ENCODE measurements around the gene PRKX. TPM values are rescaled to one million over a fixed set of nuclear protein-coding genes. Genes with fewer than 3 reads are reported as not detected.
"Not testable (repeated sequence)": the region's sequence is repeated elsewhere in the genome, so short reads cannot be mapped to it uniquely, and the experiment has no call there.

The PRKX gene
- total RNA-seq, 1 donor from 2014 or later, result 22.8 TPM

- no peak for DNase-seq (ENCODE audit: low read depth in 2 of 2)
Observed at GRCh38 chrX:3653111-3653510, 60.3 kb downstream of the PRKX start.

GRCh38 chrX:3651277-3651676 is 62.2 kb downstream of the PRKX start:
- DNase-seq (ENCODE audit: low read depth in 2 of 2), result peak; percentile 35 to 59

DNA sequence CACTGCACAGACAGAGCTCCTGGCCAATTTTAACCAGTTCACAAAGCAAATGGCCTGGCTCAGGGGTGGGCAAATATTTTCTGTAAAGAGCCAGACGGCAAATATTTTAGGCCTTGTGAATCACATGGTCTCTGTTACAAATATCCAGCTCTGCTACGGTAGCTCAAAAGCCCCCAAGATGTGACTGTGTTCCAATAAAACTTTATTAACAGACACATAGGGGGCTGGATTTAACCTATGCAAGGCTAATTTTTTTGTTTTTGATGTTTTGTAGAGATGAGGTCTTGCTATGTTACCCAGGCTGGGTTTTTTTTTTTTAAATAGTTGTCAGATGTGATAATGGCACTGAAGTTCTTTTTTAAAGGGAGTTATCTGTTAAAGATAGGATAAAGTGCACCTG is 65.4 kb downstream of the PRKX start:
- no peak for DNase-seq (ENCODE audit: low read depth in 2 of 2)

DNA sequence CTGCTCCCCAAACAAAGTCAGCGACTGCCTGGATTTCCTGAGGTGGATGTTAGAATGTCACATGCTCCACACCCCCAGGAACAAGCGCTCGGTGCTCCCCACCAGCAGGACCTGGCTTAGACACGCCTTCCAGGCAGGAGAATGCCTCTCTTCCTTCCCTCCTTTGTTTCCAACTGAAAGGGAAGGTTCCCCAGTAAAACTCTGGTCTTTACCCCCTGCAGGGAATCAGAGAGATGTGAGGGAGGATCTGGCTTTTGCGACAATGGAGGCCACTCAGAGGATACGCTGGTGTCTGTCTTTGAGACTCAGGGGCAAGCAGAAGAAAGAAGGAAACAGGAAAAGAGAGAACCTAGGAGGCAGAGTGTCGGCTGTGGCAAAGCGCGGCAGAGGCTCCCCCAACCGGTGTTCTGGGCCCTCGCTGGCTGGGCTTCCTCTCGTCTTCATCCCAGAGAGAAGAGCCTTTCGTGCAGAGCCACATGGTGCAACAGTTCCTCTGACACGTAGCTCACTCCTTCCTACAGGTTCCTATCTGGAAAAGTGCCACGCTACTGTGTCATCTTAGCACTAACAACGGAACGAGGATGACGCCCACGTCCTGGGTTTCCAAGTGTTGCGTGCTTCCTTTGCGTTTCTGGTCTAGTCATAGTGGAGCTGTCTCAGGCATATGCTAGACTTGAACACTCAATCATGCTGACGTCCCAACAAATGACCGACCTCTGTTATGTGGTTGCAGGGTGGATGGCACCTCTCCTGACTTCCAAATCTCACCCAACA is 73.4 kb downstream of the PRKX start:
- DNase-seq (ENCODE audit: low read depth in 2 of 2), result peak; percentile 30 to 82

GRCh38 chrX:3639236-3639635 is 74.2 kb downstream of the PRKX start:
- no peak for DNase-seq (ENCODE audit: low read depth in 2 of 2)

DNA sequence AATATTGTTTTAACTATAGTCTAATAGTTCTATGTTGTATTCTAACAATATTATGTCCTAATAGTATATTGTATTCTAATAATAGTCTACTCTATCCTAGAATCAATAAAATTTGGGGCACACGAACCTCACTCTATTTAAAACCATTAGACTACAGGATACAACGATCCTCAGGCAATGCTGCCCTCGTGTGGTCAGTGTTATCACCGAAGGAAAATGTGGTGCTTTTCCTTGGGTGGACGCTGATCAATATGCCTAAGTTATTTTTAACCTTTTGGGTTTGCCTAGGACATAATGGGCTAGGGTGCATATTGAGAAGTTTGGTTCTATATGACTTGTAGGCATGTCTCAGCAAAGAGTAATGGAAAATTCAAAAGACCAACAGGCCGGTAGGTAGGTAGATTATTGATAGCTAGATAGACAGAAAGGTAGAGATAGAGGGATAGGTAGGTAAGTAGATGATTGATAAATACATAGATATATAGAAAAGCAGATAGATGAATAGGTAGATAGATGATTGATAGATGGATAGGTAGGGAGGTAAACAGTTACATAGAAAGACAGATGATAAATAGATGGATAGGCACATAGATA is 75.1 kb downstream of the PRKX start:
- DNase-seq (ENCODE audit: low read depth in 2 of 2), result peak; percentile 49 to 62

GRCh38 chrX:3636803-3637202 is 76.6 kb downstream of the PRKX start:
- no peak for DNase-seq (ENCODE audit: low read depth in 2 of 2)

GRCh38 chrX:3631196-3631595 is 82.3 kb downstream of the PRKX start:
- DNase-seq (ENCODE audit: low read depth in 2 of 2), result no peak

DNA sequence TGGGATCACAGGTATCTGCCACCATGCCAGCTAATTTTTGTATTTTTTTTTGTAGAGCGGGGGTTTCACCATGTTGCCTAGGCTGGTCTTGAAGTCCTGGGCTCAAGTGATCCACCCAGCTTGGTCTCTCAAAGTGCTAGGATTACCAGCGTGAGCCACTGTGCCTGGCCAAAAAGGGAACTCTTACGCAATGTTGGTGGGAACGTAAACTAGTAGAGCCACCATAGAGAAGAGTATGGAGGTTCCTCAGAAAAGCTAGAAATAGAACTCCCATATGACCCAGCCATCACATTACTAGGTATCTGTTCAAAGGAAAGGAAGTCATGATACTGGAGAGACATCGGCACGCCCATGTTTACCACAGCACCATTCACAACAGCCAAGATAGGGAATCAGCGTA is 85.9 kb downstream of the PRKX start:
- no peak for DNase-seq (ENCODE audit: low read depth in 2 of 2)

DNA sequence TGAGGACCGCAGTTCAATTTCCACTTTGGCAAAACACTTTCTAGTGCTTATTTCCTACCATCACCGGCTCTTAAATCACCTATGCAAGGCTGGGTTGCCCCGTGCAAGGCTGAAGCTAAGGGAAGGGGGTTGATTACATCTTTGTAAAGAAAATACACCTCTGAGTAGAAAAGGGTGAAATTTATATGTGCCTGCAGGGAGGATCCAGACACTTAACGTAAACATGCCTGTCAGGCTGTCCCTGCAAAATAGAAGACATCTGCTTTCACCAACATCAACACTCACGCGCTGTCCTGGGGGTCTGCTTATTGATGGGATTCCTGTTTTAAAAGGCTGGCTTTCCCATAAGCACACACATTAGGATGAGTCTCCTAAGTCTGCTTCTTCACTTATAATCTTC is 92.0 kb downstream of the PRKX start:
- DNase-seq (ENCODE audit: low read depth in 2 of 2), result no peak

DNA sequence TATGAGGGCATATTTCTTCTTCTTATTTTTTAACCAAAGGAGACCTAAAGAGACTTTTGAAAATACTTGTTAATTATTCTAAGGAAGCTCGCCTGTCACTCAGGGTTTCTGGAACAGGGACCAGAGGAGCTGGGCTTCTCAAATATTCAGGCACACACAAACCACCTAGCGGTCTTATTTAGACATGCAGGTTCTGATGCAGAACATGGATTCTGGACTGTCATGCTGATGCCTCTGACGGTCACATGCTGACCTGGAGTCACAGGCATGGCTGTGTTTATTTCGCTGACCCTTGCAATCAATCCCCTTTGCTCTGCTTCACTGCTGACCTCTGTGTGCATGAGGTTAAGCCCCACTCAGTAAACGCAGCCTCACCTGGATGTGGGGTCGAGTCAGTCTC is 101.7 kb downstream of the PRKX start:
- not testable (repeated sequence) for DNase-seq (ENCODE audit: low read depth in 2 of 2)

DNA sequence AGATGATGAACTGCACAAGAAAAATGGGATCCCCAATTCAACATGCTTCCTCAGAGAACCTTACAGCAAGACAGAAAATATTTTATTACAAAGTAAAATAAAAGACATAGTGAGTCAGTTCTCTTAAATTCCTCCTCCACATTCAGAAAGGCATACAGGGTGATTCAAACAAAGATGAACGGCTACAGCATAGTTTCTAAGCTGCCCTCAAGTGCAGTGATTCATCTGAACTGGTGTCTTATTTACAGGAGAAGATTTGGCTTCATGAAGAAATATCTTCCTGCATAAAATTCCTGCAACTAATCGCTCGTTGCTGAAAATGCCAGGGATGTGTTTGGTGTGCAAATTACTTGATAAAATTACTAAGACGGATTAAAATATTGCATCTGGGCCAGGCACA is 103.6 kb downstream of the PRKX start:
- DNase-seq (ENCODE audit: low read depth in 2 of 2), result no peak

DNA sequence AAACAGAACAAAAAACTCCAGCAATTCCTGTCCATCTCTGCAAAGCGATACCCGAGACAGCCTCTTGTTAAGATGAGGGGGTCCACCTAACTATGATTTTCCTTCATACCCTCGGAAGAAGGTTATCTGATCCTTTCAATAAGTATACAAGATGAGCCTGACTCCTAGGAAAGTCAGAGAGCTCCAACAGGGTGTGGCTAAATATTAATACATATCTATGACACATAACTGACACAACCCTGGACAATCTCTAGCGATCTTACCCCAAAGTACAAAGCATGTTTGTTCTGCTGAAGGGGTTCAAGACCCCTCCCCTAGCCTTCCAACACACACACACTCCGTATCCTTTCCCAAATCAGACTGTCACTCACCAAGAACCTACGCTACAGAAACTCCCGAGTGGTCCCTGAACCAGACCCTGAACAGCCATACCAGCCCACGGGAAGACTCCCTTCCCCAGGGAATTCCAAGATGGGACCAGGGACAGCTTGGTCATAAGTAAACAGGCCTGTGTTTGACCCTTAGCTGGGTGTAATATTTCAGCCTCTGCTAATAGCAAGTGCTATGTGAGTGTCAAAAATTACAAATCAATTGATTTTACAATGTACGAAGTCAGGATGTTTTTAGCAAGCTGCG is 110.3 kb downstream of the PRKX start:
- DNase-seq (ENCODE audit: low read depth in 2 of 2), result no peak

GRCh38 chrX:3599802-3600430 is 113.5 kb downstream of the PRKX start:
- no peak for DNase-seq (ENCODE audit: low read depth in 2 of 2)

DNA sequence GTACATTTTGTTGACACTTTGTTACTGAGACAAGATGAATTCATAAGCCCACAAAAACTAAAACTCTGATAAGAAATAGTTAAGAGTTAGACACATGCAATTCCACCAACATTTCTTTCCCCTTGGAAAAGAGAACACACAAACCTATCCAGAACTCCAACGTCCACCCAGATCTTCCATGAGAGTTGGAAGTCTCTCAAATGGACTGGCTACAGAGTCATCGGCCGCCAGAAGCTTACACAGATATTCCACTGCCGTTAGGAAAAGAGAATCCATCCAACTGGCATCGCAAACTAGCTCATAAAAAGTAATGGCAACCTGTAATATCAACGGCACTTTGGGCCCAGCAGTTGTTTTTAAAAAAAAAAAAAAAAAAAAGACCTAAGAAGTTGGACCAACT is 114.7 kb downstream of the PRKX start:
- DNase-seq (ENCODE audit: low read depth in 2 of 2), result no peak

GRCh38 chrX:3598046-3598605 is 115.3 kb downstream of the PRKX start:
- DNase-seq (ENCODE audit: low read depth in 2 of 2), result no peak

GRCh38 chrX:3592184-3592583 is 121.3 kb downstream of the PRKX start:
- no peak for DNase-seq (ENCODE audit: low read depth in 2 of 2)

GRCh38 chrX:3589474-3589873 is 124.0 kb downstream of the PRKX start:
- no peak for DNase-seq (ENCODE audit: low read depth in 2 of 2)

DNA sequence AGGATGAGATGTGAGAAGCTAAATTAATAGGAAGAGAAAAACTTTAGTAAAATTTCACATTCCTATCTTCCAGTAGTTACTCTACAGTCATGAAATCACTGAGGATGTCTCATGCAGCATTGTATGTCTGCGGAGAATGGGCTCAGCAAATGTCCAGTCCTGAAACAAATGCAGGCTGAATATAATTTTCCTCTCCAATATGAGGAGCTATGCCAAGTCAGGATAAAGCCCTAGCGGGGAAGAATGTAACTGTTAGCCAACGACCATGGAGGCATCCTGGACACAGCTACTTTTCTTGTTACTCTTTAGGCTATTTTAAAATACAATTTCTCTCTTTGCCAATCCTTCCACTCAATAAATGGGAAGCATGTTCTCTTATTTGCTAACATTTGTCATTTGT is 127.7 kb downstream of the PRKX start:
- peak in 1 of 2 donors; percentile 1 for DNase-seq (ENCODE audit: low read depth in 2 of 2)

DNA sequence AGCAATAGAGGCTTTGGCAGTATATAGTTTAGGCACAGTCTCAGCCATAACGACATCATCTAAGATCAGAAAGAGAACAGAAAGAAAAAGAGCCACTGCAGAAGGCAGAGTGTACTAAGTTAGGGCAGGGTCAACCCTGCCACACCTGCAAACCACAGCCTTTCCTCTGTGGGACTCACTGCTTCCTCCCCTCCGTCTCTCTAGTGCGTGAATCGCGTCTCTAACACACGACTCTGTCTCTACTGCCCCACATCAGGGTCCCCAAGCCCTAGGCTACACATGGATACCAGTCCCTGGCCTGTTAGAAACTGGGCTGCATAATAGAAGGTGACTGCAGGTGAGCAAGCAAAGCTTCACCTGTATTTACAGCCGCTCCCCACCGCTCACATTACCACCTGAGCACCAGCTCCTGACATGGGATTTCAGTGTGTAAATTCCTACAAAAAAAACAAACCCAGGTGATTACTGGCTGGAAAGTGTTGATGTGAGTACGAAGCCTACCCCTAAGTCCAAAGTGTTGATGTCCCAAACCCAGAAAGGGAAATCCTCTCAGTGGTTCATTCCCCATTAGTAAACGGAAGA is 128.9 kb downstream of the PRKX start:
- DNase-seq (ENCODE audit: low read depth in 2 of 2), result no peak

- no peak for DNase-seq (ENCODE audit: low read depth in 2 of 2)
Observed at GRCh38 chrX:3582451-3582850, 131.0 kb downstream of the PRKX start.

DNA sequence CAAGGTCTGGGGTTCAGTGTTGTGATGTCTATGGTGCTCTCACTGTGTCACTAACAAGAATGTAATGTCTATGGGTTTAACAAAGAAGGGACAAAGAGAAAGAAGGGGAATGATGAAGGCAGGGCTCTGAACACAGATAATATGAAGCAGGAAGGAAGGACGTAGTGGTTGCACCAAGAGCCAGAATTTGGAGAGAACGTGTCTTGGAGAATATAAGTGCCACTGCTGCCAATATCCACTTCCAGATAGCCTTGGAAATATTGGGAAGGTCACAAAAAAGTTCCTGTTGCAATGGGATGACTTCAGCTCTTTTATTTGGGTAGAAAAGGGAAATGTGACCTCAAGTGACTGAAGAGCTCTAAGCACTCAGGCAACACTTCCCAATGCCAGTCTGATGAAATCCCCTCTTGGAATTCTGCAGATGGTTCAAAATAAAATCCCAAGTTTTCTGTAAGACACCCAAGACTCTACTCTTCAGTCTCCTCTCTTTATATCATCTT is 131.8 kb downstream of the PRKX start:
- no peak for DNase-seq (ENCODE audit: low read depth in 2 of 2)

Data from lung microvascular endothelial cell (primary cell).